ENCODE measurements around the gene DLEU7.

DLEU7 gene

GRCh38 chr13:50842251-50842989, 1.1 kb downstream of the DLEU7 start:
- DNase-seq, result no peak

GRCh38 chr13:50841786-50842185, 1.7 kb downstream of the DLEU7 start:
- no peak for DNase-seq

GRCh38 chr13:50840284-50840683, 3.2 kb downstream of the DLEU7 start:
- DNase-seq, result no peak

GRCh38 chr13:50839828-50840227, 3.7 kb downstream of the DLEU7 start:
- DNase-seq, result no peak

- no peak for DNase-seq
Measured at GRCh38 chr13:50838701-50839100, 4.8 kb downstream of the DLEU7 start.

- no peak for DNase-seq
Measured at GRCh38 chr13:50838031-50838430, 5.5 kb downstream of the DLEU7 start.

- no peak for DNase-seq
Measured at GRCh38 chr13:50831512-50831911, 12.0 kb downstream of the DLEU7 start.

GRCh38 chr13:50829896-50830295, 13.6 kb downstream of the DLEU7 start:
- DNase-seq, result no peak

- no peak for DNase-seq
Measured at GRCh38 chr13:50829226-50829625, 14.3 kb downstream of the DLEU7 start.

GRCh38 chr13:50826035-50826434, 17.5 kb downstream of the DLEU7 start:
- DNase-seq, result no peak

- no peak for DNase-seq
Measured at GRCh38 chr13:50812242-50812641, 31.2 kb downstream of the DLEU7 start.

GRCh38 chr13:50810998-50811397, 32.5 kb downstream of the DLEU7 start:
- DNase-seq, result no peak

- no peak for DNase-seq
Measured at GRCh38 chr13:50810468-50810867, 33.0 kb downstream of the DLEU7 start.

GRCh38 chr13:50809133-50810090, 34.1 kb downstream of the DLEU7 start:
- DNase-seq, result no peak

GRCh38 chr13:50805805-50806204, 37.7 kb downstream of the DLEU7 start:
- DNase-seq, result no peak

- DNase-seq, result peak; percentile 69
Measured at GRCh38 chr13:50801087-50801931, 42.2 kb downstream of the DLEU7 start.

- no peak for DNase-seq
Measured at GRCh38 chr13:50800091-50800739, 43.3 kb downstream of the DLEU7 start.

GRCh38 chr13:50798923-50799322, 44.6 kb downstream of the DLEU7 start:
- DNase-seq, result no peak

- no peak for DNase-seq
Measured at GRCh38 chr13:50797091-50797490, 46.4 kb downstream of the DLEU7 start.

- no peak for DNase-seq
Measured at GRCh38 chr13:50796463-50796862, 47.0 kb downstream of the DLEU7 start.

GRCh38 chr13:50794226-50794625, 49.3 kb downstream of the DLEU7 start:
- no peak for DNase-seq

- no peak for DNase-seq
Measured at GRCh38 chr13:50793026-50793425, 50.5 kb downstream of the DLEU7 start.
